IMR-90 (cell line): ENCODE measurements around the gene GLT1D1. TPM values are rescaled to one million over a fixed set of nuclear protein-coding genes. Genes with fewer than 3 reads are reported as not detected.

ENCODE experiments used
- ATAC-seq: fragments of 200-7000 bp; cut with Tn5 transposase; 2 replicates; pipeline ENCODE4 v1.9.1; 2020; ENCODE audit warnings: low read depth, mild to moderate bottlenecking, moderate library complexity
- BruUV-seq: library from RNA; stranded (reverse); fragments of 400-500 nt; replicated peaks from 2 replicates; lab custom pipeline; 2021; lab: Mats Ljungman, UMichigan
- CTCF ChIA-PET: fragments of 300-600 bp; formaldehyde crosslinking; extraction: SDS; loops from one replicate; lab custom pipeline; 2021; ENCODE audit warnings: antibody characterized with exemption; lab: Yijun Ruan, JAX
- POLR2A ChIA-PET: fragments of 300-600 bp; sonication (Branson Sonifier 250); formaldehyde crosslinking; loops from one replicate; lab custom pipeline; 2022; ENCODE audit warnings: antibody characterized with exemption; ENCODE audit not compliant: unreplicated experiment; lab: Charles Lee
- DNase-seq: peaks from one replicate; pipeline ENCODE4 v3.0.0; 2013
- H2AFZ ChIP-seq: replicated peaks from 2 replicates; pipeline ENCODE3; 2013; ENCODE audit warnings: low read length, mild to moderate bottlenecking; ENCODE audit not compliant: poor library complexity
- H2AK5ac ChIP-seq: 2 replicates; pipeline ENCODE4 v1.6.1; 2013; ENCODE audit warnings: low read depth, low read length, inconsistent platforms
- H2AK9ac ChIP-seq: replicated peaks from 2 replicates; pipeline ENCODE3; 2013; ENCODE audit warnings: mild to moderate bottlenecking, low read depth, low read length, moderate library complexity; ENCODE audit not compliant: poor library complexity
- H2BK120ac ChIP-seq: 2 replicates; pipeline ENCODE4 v1.6.1; 2013; ENCODE audit warnings: low read depth, low read length, inconsistent platforms
- H2BK15ac ChIP-seq: 3 replicates; pipeline ENCODE4 v1.6.1; 2013; ENCODE audit warnings: low read depth, low read length, inconsistent platforms
- H2BK20ac ChIP-seq: 2 replicates; pipeline ENCODE4 v1.6.1; 2013; ENCODE audit warnings: low read depth, mild to moderate bottlenecking, inconsistent platforms, low read length, moderate library complexity
- H2BK5ac ChIP-seq: 2 replicates; pipeline ENCODE4 v1.6.1; 2013; ENCODE audit warnings: mild to moderate bottlenecking, low read depth, low read length, inconsistent platforms; ENCODE audit not compliant: poor library complexity, severe bottlenecking
- H3K14ac ChIP-seq: replicated peaks from 2 replicates; pipeline ENCODE4 v1.6.1; 2013; ENCODE audit warnings: low read depth, low read length, inconsistent platforms
- H3K18ac ChIP-seq: 2 replicates; pipeline ENCODE4 v1.6.1; 2013; ENCODE audit warnings: low read depth, low read length, control low read depth
- H3K23ac ChIP-seq: 2 replicates; pipeline ENCODE4 v1.6.1; 2013; ENCODE audit warnings: low read depth, low read length, inconsistent platforms
- H3K27ac ChIP-seq: 2 replicates; pipeline ENCODE4 v1.5.1; 2013; ENCODE audit warnings: mild to moderate bottlenecking, control low read depth, low read length; ENCODE audit not compliant: insufficient read depth
- H3K27me3 ChIP-seq: 2 replicates; pipeline ENCODE4 v1.6.1; 2013; ENCODE audit warnings: low read length; ENCODE audit not compliant: control insufficient read depth, insufficient read depth
- H3K36me3 ChIP-seq: 2 replicates; pipeline ENCODE4 v1.6.1; 2013; ENCODE audit warnings: low read length, mixed read lengths; ENCODE audit not compliant: control insufficient read depth, insufficient read depth
- H3K4ac ChIP-seq: 2 replicates; pipeline ENCODE4 v1.6.1; 2013; ENCODE audit warnings: low read depth, low read length, inconsistent platforms
- H3K4me1 ChIP-seq: 2 replicates; pipeline ENCODE4 v1.6.1; 2013; ENCODE audit warnings: low read length, mixed read lengths; ENCODE audit not compliant: control insufficient read depth, insufficient read depth
- H3K4me2 ChIP-seq: 2 replicates; pipeline ENCODE4 v1.6.1; 2013; ENCODE audit warnings: low read depth, mild to moderate bottlenecking, control low read depth, low read length, moderate library complexity
- H3K4me3 ChIP-seq: 2 replicates; pipeline ENCODE4 v1.5.1; 2013; ENCODE audit warnings: low read depth, mild to moderate bottlenecking, control low read depth, low read length, moderate library complexity; ENCODE audit not compliant: insufficient read depth
- H3K56ac ChIP-seq: 2 replicates; pipeline ENCODE4 v1.6.1; 2013; ENCODE audit warnings: low read length, inconsistent platforms; ENCODE audit not compliant: insufficient read depth; ENCODE audit errors: extremely low read depth
- H3K79me1 ChIP-seq, 2 experiments: 2 replicates each; pipeline ENCODE4 v1.6.1; 2013; ENCODE audit warnings: low read length in 2 of 2, inconsistent platforms in 1 of 2, low read depth in 1 of 2
- H3K9ac ChIP-seq: 2 replicates; pipeline ENCODE4 v1.6.1; 2013; ENCODE audit warnings: low read depth, low read length, control low read depth
- H3K9me1 ChIP-seq: 2 replicates; pipeline ENCODE4 v1.6.1; 2013; ENCODE audit warnings: low read length, inconsistent platforms; ENCODE audit not compliant: insufficient read depth
- H3K9me3 ChIP-seq: 2 replicates; pipeline ENCODE4 v1.6.1; 2013; ENCODE audit warnings: low read length; ENCODE audit not compliant: control insufficient read depth, insufficient read depth
- H4K20me1 ChIP-seq: 2 replicates; pipeline ENCODE4 v1.6.1; 2013; ENCODE audit warnings: low read length, inconsistent platforms; ENCODE audit not compliant: insufficient read depth
- H4K5ac ChIP-seq: 2 replicates; pipeline ENCODE4 v1.6.1; 2013; ENCODE audit warnings: mild to moderate bottlenecking, low read depth, low read length, control low read depth
- H4K8ac ChIP-seq, 2 experiments: 2 replicates each; pipeline ENCODE4 v1.6.1; 2013; ENCODE audit warnings: low read depth in 2 of 2, low read length in 2 of 2, control low read depth in 1 of 2, inconsistent platforms in 1 of 2
- H4K91ac ChIP-seq: 2 replicates; pipeline ENCODE4 v1.6.1; 2013; ENCODE audit warnings: low read depth, low read length, inconsistent platforms; ENCODE audit not compliant: insufficient read depth
- BHLHE40 ChIP-seq: fragments of 150-350 bp; IDR thresholded peaks from 2 replicates; pipeline ENCODE4 v1.6.1; 2016; ENCODE audit warnings: mild to moderate bottlenecking, low read depth, low read length
- CHD1 ChIP-seq: IDR thresholded peaks from 2 replicates; pipeline ENCODE4 v1.6.1; 2012; ENCODE audit warnings: low read depth, low read length, improper control_type of control experiment
- MXI1 ChIP-seq: IDR thresholded peaks from 2 replicates; pipeline ENCODE4 v1.6.1; 2012; ENCODE audit warnings: low read depth, mild to moderate bottlenecking, low read length, moderate library complexity, borderline replicate concordance
- NFE2L2 ChIP-seq: fragments of 150-350 bp; IDR thresholded peaks from 2 replicates; pipeline ENCODE4 v1.6.1; 2016; ENCODE audit warnings: low read depth, mild to moderate bottlenecking, low read length
- RFX5 ChIP-seq: IDR thresholded peaks from 2 replicates; pipeline ENCODE4 v1.8.0; 2012; ENCODE audit warnings: low read depth, mild to moderate bottlenecking, low read length, moderate library complexity
- SMC3 ChIP-seq: fragments of 150-350 bp; IDR thresholded peaks from 2 replicates; pipeline ENCODE4 v1.6.1; 2016; ENCODE audit warnings: low read depth, mild to moderate bottlenecking, antibody characterized with exemption, low read length, moderate library complexity
- WGBS, 2 experiments: methylation state at CpG; one replicate each; pipeline versions ENCODE4 v1.1.5 to v1.1.7; 2013; ENCODE audit warnings: missing lambda C conversion rate in 2 of 2; ENCODE audit not compliant: insufficient read length in 1 of 2; ENCODE audit errors: extremely low coverage in 2 of 2; 5-methylcytosine and 5-hydroxymethylcytosine counted together
- dilution Hi-C: fragments of 300-500 bp; cut with HindIII; formaldehyde crosslinking; loops from one replicate; pipeline ENCODE4 v1.14.3; 2018; ENCODE audit warnings: low sequenced_read_pairs; ENCODE audit not compliant: unreplicated experiment
- in situ Hi-C: fragments of 300-500 bp; cut with MboI; formaldehyde crosslinking; loops from 3 replicates; pipeline ENCODE4 v1.14.3; 2019; ENCODE audit warnings: low sequenced_read_pairs, inconsistent platforms, mixed read lengths
- intact Hi-C: fragments of 100-400 bp; cut with micrococcal nuclease; formaldehyde crosslinking; loops from 2 replicates; pipeline ENCODE4 v1.10.0; 2022
- polyA plus RNA-seq, 3 experiments: library from polyadenylated mRNA; depleted of rRNA; stranded (reverse); fragments of >200 nt; gene quantifications; 2 replicates each; pipeline ENCODE4 v1.2.3, GENCODE V29; 2012; ENCODE audit warnings: low replicate concordance in 1 of 3
- total RNA-seq: library from RNA; depleted of rRNA; stranded (reverse); fragments of >200 nt; gene quantifications from 2 replicates; pipeline ENCODE4 v1.2.3, GENCODE V29; 2012
- TF ChIP-seq, protein P1 (sequence below): fragments of 150-350 bp; IDR thresholded peaks from 2 replicates; pipeline ENCODE4 v1.6.1; 2017; ENCODE audit warnings: mild to moderate bottlenecking, antibody characterized with exemption, low read length, low read depth
- TF ChIP-seq, protein P2 (sequence below): conservative IDR thresholded peaks from 2 replicates; pipeline ENCODE4 v1.5.1; 2012; ENCODE audit warnings: mild to moderate bottlenecking, low read depth, low read length, improper control_type of control experiment
- TF ChIP-seq, protein P3 (sequence below): fragments of 150-350 bp; IDR thresholded peaks from 2 replicates; pipeline ENCODE4 v1.6.1; 2016; ENCODE audit warnings: low read depth, mild to moderate bottlenecking, low read length, moderate library complexity, borderline replicate concordance

Gene GLT1D1
- total and polyA plus RNA-seq, 2 of the 4 experiments (the other 2 are of a cell fraction): not detected

DNA sequence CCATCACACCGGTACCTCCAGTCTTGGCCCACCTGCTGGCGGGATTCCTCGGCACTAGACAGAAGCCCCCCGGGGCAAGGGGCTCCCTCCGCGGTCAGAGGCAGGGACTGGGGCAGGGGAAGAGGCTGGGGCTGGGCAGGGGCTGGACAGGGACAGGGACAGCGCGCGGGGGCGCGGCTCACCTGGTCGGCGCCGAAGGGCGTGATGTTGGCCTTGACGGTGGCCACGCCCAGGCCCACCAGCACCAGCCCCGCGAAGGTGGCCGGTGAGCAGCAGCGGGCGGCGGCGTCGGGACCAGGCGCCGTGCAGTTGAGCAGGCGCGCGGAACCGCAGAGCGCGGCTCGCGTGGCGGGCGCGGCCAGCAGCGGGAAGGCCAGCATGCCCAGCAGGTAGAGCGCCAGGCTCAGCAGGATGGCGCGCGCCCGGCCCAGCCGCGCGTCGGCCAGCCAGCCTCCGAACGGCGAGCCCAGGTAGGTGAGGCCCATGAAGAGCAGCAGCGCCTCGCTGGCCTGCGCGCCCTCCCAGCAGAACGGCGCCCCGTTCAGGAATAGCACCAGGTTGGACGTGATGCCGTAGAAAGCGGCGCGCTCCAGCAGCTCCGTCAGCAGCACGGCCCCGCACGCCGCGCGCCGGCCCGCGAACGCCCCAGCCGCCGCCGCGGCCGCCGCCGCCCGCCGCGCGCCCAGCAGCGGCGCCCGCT lies 29.9 kb upstream of the GLT1D1 start (continued):
- TF ChIP-seq, protein P1, sequence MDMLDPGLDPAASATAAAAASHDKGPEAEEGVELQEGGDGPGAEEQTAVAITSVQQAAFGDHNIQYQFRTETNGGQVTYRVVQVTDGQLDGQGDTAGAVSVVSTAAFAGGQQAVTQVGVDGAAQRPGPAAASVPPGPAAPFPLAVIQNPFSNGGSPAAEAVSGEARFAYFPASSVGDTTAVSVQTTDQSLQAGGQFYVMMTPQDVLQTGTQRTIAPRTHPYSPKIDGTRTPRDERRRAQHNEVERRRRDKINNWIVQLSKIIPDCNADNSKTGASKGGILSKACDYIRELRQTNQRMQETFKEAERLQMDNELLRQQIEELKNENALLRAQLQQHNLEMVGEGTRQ: no peak

DNA sequence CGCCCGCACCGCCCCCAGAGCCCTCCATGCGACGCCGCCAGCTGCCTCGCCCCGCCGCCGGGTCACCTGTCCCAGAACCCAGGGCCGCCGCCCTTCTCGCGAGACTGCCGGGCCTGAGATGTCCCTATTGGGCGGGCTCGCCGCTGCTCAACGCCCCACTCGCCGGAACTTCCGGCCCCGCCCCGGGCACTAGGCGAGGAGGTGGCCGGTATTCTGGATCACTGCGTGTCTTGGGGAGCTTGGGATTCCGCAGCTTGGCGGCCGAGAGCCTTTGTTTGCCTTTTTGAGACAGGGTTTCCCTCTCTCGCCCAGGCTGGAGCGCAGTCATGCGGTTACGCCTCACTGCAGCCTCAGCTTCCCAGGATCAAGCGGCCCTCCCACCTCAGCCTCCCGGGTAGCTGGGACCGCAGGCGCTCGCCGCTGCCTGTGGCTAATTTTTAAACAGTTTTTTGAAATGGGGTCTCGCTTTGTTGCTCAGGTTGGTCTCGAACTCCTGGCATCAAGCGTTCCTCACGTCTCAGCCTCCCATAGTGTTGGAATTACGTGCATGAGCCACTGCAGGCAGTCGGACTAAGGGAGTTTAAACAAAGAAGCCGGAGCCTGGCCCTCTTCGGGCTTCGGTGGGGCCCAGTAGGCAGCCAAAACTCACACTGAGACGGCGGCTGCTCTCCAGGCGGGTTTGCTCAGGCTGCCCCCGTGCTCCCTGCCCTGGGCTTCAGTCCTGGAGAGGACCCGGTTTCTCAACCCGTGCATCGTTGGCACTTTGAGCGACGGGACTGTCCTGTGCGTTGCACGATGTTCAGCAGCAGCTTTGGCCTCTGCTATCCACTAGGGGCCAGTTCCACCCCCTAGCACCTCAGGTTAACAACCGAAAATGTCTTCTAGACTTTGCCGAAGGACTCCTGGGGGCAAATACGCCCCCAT lies 29.1 kb upstream of the GLT1D1 start, which contains the start of gene SLC15A4:
SLC15A4 (minus strand) TSS at position 43 of the 924 bp plus-strand sequence; CDS start at position 28, 15 bp downstream.
- Histone ChIP-seq H2AK5ac (peak within 1 kb of the TSS; percentile 90), H2AK9ac (peak within 1 kb of the TSS; percentile 96), H3K79me1 (peaks cover 11 to 34% of the 10 kb centered on the region in 2 experiments), H3K23ac (peak within 1 kb of the TSS; percentile 93), H3K36me3 (0 out of 2 replicates have a peak, but pooled peaks cover 5% of the 10 kb centered on the region), H3K9ac (peak within 1 kb of the TSS; percentile 97), H4K8ac (peak within 1 kb of the TSS; percentile 98 to 99), H2BK5ac (peak within 1 kb of the TSS; percentile 81), H3K27ac (peak within 1 kb of the TSS; percentile 92), H4K5ac (peak within 1 kb of the TSS; percentile 89), H3K4ac (peak within 1 kb of the TSS; percentile 97), H3K56ac (peak within 1 kb of the TSS; percentile 87), H2AFZ (peak within 1 kb of the TSS; percentile 96), H3K27me3 (no peaks in the 10 kb centered on the region), H4K91ac (peak within 1 kb of the TSS; percentile 74), H3K18ac (peak within 1 kb of the TSS; percentile 43), H3K14ac (peak within 1 kb of the TSS; percentile 98), H2BK120ac (no peak within 1 kb of the TSS), H2BK15ac (no peak within 1 kb of the TSS), H3K4me1 (peaks cover 3% of the 10 kb centered on the region; the same call in 1 of the 2 replicates), H3K4me2 (peak within 1 kb of the TSS; percentile 89), H2BK20ac (no peak within 1 kb of the TSS), H3K4me3 (peak within 1 kb of the TSS; percentile 73), H3K9me3 (no peaks in the 10 kb centered on the region; the same call in 1 of the 2 replicates), H3K9me1 (no peaks in the 10 kb centered on the region; the same call in 1 of the 2 replicates), H4K20me1 (no peaks in the 10 kb centered on the region)
- dilution Hi-C loops (no loop called here), in situ Hi-C loops (no loop called here), intact Hi-C loops (no loop called here)
- ChIA-PET CTCF (no interaction called here), POLR2A (no interaction called here)
- WGBS, 2 experiments: 7% methylated on average over 24 of the region's 63 CpGs; no CpG with 5 or more reads in 1 of the 2 experiments
- ATAC-seq (peak; percentile 98), DNase-seq (peak; percentile 84)
- BruUV-seq: TSS peak; percentile 86
- no peak for TF ChIP-seq SMC3
- TF ChIP-seq RFX5: no peak
- no peak for TF ChIP-seq CHD1
- TF ChIP-seq MXI1: peak; percentile 41; the same call in 1 of the 2 replicates
- no peak for TF ChIP-seq BHLHE40
- TF ChIP-seq, protein P2, sequence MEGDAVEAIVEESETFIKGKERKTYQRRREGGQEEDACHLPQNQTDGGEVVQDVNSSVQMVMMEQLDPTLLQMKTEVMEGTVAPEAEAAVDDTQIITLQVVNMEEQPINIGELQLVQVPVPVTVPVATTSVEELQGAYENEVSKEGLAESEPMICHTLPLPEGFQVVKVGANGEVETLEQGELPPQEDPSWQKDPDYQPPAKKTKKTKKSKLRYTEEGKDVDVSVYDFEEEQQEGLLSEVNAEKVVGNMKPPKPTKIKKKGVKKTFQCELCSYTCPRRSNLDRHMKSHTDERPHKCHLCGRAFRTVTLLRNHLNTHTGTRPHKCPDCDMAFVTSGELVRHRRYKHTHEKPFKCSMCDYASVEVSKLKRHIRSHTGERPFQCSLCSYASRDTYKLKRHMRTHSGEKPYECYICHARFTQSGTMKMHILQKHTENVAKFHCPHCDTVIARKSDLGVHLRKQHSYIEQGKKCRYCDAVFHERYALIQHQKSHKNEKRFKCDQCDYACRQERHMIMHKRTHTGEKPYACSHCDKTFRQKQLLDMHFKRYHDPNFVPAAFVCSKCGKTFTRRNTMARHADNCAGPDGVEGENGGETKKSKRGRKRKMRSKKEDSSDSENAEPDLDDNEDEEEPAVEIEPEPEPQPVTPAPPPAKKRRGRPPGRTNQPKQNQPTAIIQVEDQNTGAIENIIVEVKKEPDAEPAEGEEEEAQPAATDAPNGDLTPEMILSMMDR: peak; percentile 2; the same call in 1 of the 2 replicates
- TF ChIP-seq NFE2L2: no peak
- TF ChIP-seq, protein P3, sequence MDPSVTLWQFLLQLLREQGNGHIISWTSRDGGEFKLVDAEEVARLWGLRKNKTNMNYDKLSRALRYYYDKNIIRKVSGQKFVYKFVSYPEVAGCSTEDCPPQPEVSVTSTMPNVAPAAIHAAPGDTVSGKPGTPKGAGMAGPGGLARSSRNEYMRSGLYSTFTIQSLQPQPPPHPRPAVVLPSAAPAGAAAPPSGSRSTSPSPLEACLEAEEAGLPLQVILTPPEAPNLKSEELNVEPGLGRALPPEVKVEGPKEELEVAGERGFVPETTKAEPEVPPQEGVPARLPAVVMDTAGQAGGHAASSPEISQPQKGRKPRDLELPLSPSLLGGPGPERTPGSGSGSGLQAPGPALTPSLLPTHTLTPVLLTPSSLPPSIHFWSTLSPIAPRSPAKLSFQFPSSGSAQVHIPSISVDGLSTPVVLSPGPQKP: no peak
